Neutrophil (primary cell): ENCODE data around the gene GNG12.
A peak's percentile ranks its signal among the peaks of the same experiment; 100 is the strongest.

ENCODE experiments used
- H3K27ac ChIP-seq: fragments of 200-600 bp; sonication (generic); 2 replicates; pipeline ENCODE4 v1.5.1; 2016; ENCODE audit warnings: mild to moderate bottlenecking, moderate library complexity
- H3K27me3 ChIP-seq: fragments of 200-600 bp; sonication (generic); 2 replicates; pipeline ENCODE4 v1.6.0; 2016; ENCODE audit warnings: mild to moderate bottlenecking
- H3K36me3 ChIP-seq: fragments of 200-600 bp; sonication (generic); 2 replicates; pipeline ENCODE4 v1.5.1; 2017
- H3K4me1 ChIP-seq, 2 experiments: fragments of 200-600 bp in 1 of 2; sonication (generic) in 1 of 2; 1 replicate in 1 of 2; 2 replicates in 1 of 2; pipeline versions ENCODE4 v1.5.1 to v1.6.1; 2013 to 2016; ENCODE audit warnings: low read depth in 1 of 2, low read length in 1 of 2, mild to moderate bottlenecking in 1 of 2, moderate library complexity in 1 of 2; ENCODE audit not compliant: control insufficient read depth in 1 of 2, insufficient read depth in 1 of 2
- H3K4me3 ChIP-seq, 2 experiments: fragments of 200-600 bp in 1 of 2; sonication (generic) in 1 of 2; 1 replicate in 1 of 2; 2 replicates in 1 of 2; pipeline ENCODE4 v1.5.1; 2013 to 2016; ENCODE audit warnings: low read depth in 1 of 2, low read length in 1 of 2, mild to moderate bottlenecking in 1 of 2, moderate library complexity in 1 of 2
- H3K9me3 ChIP-seq: fragments of 200-600 bp; sonication (generic); 2 replicates; pipeline ENCODE4 v1.5.1; 2016
- TF ChIP-seq, protein P1 (sequence below): fragments of 200-600 bp; sonication (generic); IDR thresholded peaks from 2 replicates; pipeline ENCODE4 v1.5.1; 2016; ENCODE audit warnings: antibody characterized with exemption

Gene GNG12

DNA sequence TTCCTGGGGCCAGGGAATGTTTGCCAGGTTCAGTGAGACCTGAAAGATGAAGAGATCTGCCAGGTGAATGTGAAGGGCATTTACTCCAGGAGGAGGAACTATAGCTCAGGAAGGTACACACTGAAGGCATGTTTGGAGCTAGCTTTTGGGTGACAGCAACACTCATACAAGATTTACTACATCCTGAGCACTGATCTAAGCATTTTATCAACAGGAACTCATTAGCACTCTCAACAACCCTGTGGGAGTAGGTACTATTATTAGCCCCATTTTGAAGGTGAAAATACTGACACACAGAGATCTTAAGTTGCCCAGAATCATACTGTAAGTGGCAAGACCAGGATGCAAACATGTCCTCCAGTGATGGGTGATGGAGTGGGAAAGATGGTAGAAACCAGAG lies 141.6 kb downstream of the GNG12 start:
- H3K27me3 ChIP-seq = no peaks in the 10 kb centered on the region
- H3K4me3 ChIP-seq = no peak overlapping the region
- peaks cover 62 to 65% of the 10 kb centered on the region in 2 experiments for H3K4me1 ChIP-seq
- no peak overlapping the region for H3K27ac ChIP-seq
- TF ChIP-seq, protein P1, sequence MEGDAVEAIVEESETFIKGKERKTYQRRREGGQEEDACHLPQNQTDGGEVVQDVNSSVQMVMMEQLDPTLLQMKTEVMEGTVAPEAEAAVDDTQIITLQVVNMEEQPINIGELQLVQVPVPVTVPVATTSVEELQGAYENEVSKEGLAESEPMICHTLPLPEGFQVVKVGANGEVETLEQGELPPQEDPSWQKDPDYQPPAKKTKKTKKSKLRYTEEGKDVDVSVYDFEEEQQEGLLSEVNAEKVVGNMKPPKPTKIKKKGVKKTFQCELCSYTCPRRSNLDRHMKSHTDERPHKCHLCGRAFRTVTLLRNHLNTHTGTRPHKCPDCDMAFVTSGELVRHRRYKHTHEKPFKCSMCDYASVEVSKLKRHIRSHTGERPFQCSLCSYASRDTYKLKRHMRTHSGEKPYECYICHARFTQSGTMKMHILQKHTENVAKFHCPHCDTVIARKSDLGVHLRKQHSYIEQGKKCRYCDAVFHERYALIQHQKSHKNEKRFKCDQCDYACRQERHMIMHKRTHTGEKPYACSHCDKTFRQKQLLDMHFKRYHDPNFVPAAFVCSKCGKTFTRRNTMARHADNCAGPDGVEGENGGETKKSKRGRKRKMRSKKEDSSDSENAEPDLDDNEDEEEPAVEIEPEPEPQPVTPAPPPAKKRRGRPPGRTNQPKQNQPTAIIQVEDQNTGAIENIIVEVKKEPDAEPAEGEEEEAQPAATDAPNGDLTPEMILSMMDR = no peak
- H3K9me3 ChIP-seq = no peaks in the 10 kb centered on the region
- H3K36me3 ChIP-seq = no peaks in the 10 kb centered on the region

DNA sequence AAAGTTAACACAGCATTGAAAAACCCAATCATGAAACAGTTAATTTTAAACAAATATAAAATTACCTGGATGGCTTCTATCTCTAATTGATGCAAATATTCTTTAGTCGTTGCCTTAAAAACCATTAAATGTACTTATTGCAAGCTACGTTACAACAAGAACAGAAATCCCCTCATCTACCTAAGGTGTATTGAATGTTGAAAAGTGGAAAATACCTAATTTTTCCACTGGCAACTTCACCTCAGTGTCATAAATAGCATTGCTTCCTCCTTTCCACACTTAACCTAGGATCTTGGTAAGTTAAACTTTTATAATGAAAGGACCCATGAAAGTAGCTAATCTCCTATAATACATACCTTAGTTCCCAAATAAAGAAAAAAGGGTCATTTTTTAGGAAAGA lies 142.9 kb downstream of the GNG12 start:
- Histone ChIP-seq H3K9me3 (no peaks in the 10 kb centered on the region), H3K4me1 (peaks cover 59% of the 10 kb centered on the region in 2 experiments), H3K36me3 (no peaks in the 10 kb centered on the region), H3K4me3 (no peak overlapping the region), H3K27ac (peak overlapping the region; percentile 92), H3K27me3 (no peaks in the 10 kb centered on the region)
- TF ChIP-seq, protein P1 = no peak

DNA sequence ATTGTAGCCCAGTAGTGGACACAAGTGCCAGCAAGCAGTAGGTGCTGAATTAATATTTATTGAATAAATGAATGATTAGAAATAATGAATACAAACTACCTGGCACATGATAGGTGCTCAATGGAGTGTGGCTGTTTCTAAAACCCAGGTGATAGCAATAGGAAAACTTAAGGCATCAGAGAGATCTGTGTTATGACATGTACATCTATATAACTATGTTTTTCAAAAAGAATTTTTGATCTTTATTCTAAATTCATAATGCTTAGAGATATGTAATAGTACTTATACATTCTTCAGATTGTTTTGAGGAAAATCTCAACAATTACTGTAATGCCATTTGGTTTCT lies 143.3 kb downstream of the GNG12 start:
- no peaks in the 10 kb centered on the region for H3K9me3 ChIP-seq
- H3K4me1 ChIP-seq = peaks cover 55% of the 10 kb centered on the region in 2 experiments
- peak overlapping the region; percentile 92 for H3K27ac ChIP-seq
- TF ChIP-seq, protein P1 = no peak
- no peaks in the 10 kb centered on the region for H3K36me3 ChIP-seq
- H3K4me3 ChIP-seq = peak overlapping the region in 1 of 2 experiments; percentile 77
- no peaks in the 10 kb centered on the region for H3K27me3 ChIP-seq

DNA sequence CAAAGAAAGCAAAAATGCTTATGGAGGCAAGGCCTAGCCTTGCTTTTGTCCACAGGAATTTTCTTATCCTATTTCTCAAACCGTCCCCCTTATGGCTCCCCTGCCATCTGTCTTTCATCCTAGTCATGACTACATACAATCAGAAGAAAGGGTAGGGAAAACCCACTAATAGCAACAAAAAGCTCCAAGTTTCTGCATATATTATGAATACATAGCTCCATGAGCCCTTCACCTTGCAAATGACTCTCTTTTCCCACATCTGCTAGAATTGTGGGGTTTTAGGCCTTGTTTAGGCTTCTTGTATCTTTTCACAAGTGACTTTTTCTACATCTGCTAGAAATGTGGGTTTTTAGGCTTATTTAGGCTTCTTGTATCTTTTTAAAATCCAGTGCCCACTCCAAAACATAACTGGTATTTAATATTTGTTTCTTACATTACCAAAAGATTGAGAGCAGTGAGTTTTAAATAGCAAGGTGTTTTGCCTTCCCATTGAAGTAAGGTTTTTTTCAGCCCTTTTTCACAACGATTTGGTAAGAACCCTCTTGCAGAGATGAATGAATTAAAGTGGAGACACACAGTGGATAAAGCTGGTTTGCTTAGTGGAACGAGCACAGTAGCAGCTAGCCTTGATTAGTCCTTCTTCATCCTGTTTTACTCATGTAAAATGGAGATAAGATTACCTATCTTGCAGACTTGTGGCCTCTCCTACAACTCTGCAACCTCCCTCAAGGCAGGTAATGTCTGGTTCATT lies 143.8 kb downstream of the GNG12 start:
- peak overlapping the region; percentile 92 for H3K27ac ChIP-seq

DNA sequence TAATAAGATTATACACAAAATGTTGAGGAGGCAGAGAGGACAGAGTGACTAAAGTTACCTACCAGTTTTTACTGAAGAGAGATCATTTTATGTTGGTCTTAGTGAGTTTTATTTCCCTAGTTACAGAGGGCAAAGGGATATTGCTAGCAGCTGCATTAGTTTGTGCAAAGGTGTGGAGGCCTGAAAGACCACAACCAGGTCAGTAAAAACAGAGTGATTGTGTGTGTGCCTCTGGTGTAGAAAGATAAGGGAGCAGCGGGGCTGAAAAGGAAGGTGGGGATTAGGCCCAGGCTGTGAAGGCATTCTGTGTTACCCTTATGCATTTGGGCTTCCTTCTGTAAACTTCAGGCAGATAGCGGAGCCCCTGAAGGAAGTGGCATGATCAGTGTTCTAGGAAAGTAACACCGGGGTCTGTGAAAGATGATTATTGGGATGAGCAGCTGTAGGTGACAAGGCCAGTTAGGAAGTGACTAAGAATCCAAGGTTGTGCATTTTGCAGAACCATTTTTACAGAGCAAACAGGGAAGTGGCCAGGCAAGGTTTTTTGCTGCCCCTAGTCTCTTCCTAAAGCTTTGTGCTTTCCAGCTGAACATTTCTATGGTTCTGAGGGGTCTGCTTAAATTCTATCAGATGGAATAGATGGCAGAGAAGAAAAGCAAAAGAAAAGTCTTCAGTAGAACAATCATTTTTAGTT lies 144.6 kb downstream of the GNG12 start:
- TF ChIP-seq, protein P1 = no peak
- Histone ChIP-seq H3K27me3 (no peaks in the 10 kb centered on the region), H3K9me3 (no peaks in the 10 kb centered on the region), H3K27ac (peak overlapping the region; percentile 92), H3K36me3 (no peaks in the 10 kb centered on the region), H3K4me1 (peaks cover 54 to 56% of the 10 kb centered on the region in 2 experiments), H3K4me3 (peak overlapping the region; percentile 77 to 94)

More for the DNA sequence above, 143.8 kb downstream of the GNG12 start:
- H3K4me1 ChIP-seq = peaks cover 53 to 54% of the 10 kb centered on the region in 2 experiments
- H3K27me3 ChIP-seq = no peaks in the 10 kb centered on the region
- H3K9me3 ChIP-seq = no peaks in the 10 kb centered on the region
- H3K4me3 ChIP-seq = peak overlapping the region; percentile 77 to 94
- H3K36me3 ChIP-seq = no peaks in the 10 kb centered on the region
- TF ChIP-seq, protein P1 = no peak
